GM23338 (cell line): ENCODE measurements around the gene FRAT1. TPM values are rescaled to one million over a fixed set of nuclear protein-coding genes. Genes with fewer than 3 reads are reported as not detected.

Source experiments
- ATAC-seq: fragments of 200-7000 bp; cut with Tn5 transposase; 3 replicates; pipeline ENCODE4 v1.9.1; 2020
- DNase-seq: peaks from one replicate; pipeline ENCODE4 v3.0.0-alpha.2; 2015; ENCODE audit warnings: low spot score
- H2AFZ ChIP-seq: fragments of 200-600 bp; sonication (generic); 2 replicates; pipeline ENCODE4 v1.8.0; 2016; ENCODE audit warnings: antibody characterized with exemption, mild to moderate bottlenecking, moderate library complexity
- H3F3A ChIP-seq: fragments of 200-600 bp; sonication (generic); replicated peaks from 2 replicates; pipeline ENCODE4 v1.8.0; 2017; ENCODE audit warnings: antibody characterized with exemption, mixed run types, low read depth
- H3K27ac ChIP-seq: fragments of 200-600 bp; sonication (generic); 2 replicates; pipeline ENCODE4 v1.6.1; 2016; ENCODE audit warnings: low read depth
- H3K27me3 ChIP-seq: fragments of 200-600 bp; sonication (generic); 2 replicates; pipeline ENCODE4 v1.8.0; 2016; ENCODE audit warnings: mild to moderate bottlenecking, mixed run types, moderate library complexity; ENCODE audit not compliant: insufficient read depth
- H3K36me3 ChIP-seq: fragments of 200-600 bp; sonication (generic); 2 replicates; pipeline ENCODE4 v1.8.0; 2016; ENCODE audit warnings: mild to moderate bottlenecking; ENCODE audit not compliant: insufficient read depth
- H3K4me1 ChIP-seq: fragments of 200-600 bp; sonication (generic); 2 replicates; pipeline ENCODE4 v1.8.0; 2016; ENCODE audit warnings: mild to moderate bottlenecking, moderate library complexity; ENCODE audit not compliant: insufficient read depth
- H3K4me2 ChIP-seq: fragments of 200-600 bp; sonication (generic); 2 replicates; pipeline ENCODE4 v1.7.1; 2017; ENCODE audit warnings: mixed run types
- H3K4me3 ChIP-seq: fragments of 200-600 bp; sonication (generic); 2 replicates; pipeline ENCODE4 v1.6.1; 2016; ENCODE audit warnings: mixed run types
- H3K79me2 ChIP-seq: fragments of 200-600 bp; sonication (generic); replicated peaks from 2 replicates; pipeline ENCODE4 v1.8.0; 2017; ENCODE audit warnings: mild to moderate bottlenecking; ENCODE audit not compliant: insufficient read depth
- H3K9me2 ChIP-seq: fragments of 200-600 bp; sonication (generic); 2 replicates; pipeline ENCODE4 v1.8.0; 2017; ENCODE audit not compliant: insufficient read depth
- H4K20me1 ChIP-seq: fragments of 200-600 bp; sonication (generic); replicated peaks from 2 replicates; pipeline ENCODE4 v1.8.0; 2017; ENCODE audit warnings: mild to moderate bottlenecking; ENCODE audit not compliant: insufficient read depth
- H3K27ac Mint-ChIP-seq: 2 replicates; pipeline ENCODE4 v1.8.0; 2020; ENCODE audit warnings: inconsistent platforms, mild to moderate bottlenecking, moderate library complexity, mixed read lengths
- H3K27me3 Mint-ChIP-seq: 3 replicates; pipeline ENCODE4 v1.8.0; 2022; ENCODE audit warnings: low read depth, mild to moderate bottlenecking, moderate library complexity, mixed read lengths, inconsistent platforms; ENCODE audit not compliant: insufficient read depth, poor library complexity
- H3K36me3 Mint-ChIP-seq: 3 replicates; pipeline ENCODE4 v1.8.0; 2021; ENCODE audit warnings: low read depth, mild to moderate bottlenecking, inconsistent platforms, moderate library complexity, mixed read lengths
- H3K4me1 Mint-ChIP-seq: 3 replicates; pipeline ENCODE4 v1.8.0; 2020; ENCODE audit warnings: mild to moderate bottlenecking, inconsistent platforms, mixed read lengths
- H3K4me3 Mint-ChIP-seq: 3 replicates; pipeline ENCODE4 v1.8.0; 2021; ENCODE audit warnings: moderate library complexity, mild to moderate bottlenecking, inconsistent platforms, mixed read lengths
- H3K9me3 Mint-ChIP-seq: 3 replicates; pipeline ENCODE4 v1.8.0; 2020; ENCODE audit warnings: moderate library complexity, mild to moderate bottlenecking, inconsistent platforms, mixed read lengths
- CREB1 ChIP-seq: fragments of 250-450 bp; sonication (Bioruptor Pico); IDR thresholded peaks from 2 replicates; pipeline ENCODE4 v1.5.0; 2020; ENCODE audit warnings: low read depth, mild to moderate bottlenecking, moderate library complexity
- EZH2 ChIP-seq: fragments of 200-600 bp; sonication (generic); IDR thresholded peaks from one replicate; pipeline ENCODE4 v1.8.0; 2017; ENCODE audit warnings: antibody characterized with exemption, mild to moderate bottlenecking, low read depth; ENCODE audit not compliant: unreplicated experiment
- EZH2phosphoT487 ChIP-seq: fragments of 200-600 bp; sonication (generic); IDR thresholded peaks from one replicate; pipeline ENCODE4 v1.8.1; 2018; ENCODE audit warnings: antibody characterized with exemption; ENCODE audit not compliant: unreplicated experiment
- JUNB ChIP-seq: IDR thresholded peaks from one replicate; pipeline ENCODE4 v1.6.1; 2016; ENCODE audit warnings: antibody characterized with exemption; ENCODE audit not compliant: unreplicated experiment
- NANOG ChIP-seq: IDR thresholded peaks from 2 replicates; pipeline ENCODE4 v1.6.1; 2016; ENCODE audit warnings: antibody characterized with exemption, borderline replicate concordance
- POLR2AphosphoS5 ChIP-seq: IDR thresholded peaks from 2 replicates; pipeline ENCODE4 v1.6.1; 2016; ENCODE audit warnings: antibody characterized with exemption, low read depth
- STAT1 ChIP-seq: IDR thresholded peaks from one replicate; pipeline ENCODE4 v1.6.1; 2016; ENCODE audit warnings: antibody characterized with exemption; ENCODE audit not compliant: unreplicated experiment
- polyA plus RNA-seq: library from polyadenylated mRNA; unstranded; fragments of >200 nt; fragmentation: Nextera tagmentation; extraction: Ambion mirVana; gene quantifications from 2 replicates; pipeline ENCODE4 v1.2.1, GENCODE V29; 2016
- total RNA-seq: library from RNA; depleted of rRNA; stranded (reverse); fragments of >200 nt; shearing (Covaris generic); gene quantifications from 2 replicates; pipeline ENCODE4 v1.2.3, GENCODE V29; 2014
- TF ChIP-seq, protein P1 (sequence below): fragments of 250-450 bp; sonication (Bioruptor Pico); IDR thresholded peaks from 2 replicates; pipeline ENCODE4 v1.5.0; 2020; ENCODE audit warnings: mild to moderate bottlenecking, moderate library complexity
- TF ChIP-seq, protein P2 (sequence below): IDR thresholded peaks from one replicate; pipeline ENCODE4 v1.6.1; 2018; ENCODE audit warnings: antibody characterized with exemption; ENCODE audit not compliant: unreplicated experiment
- TF ChIP-seq, protein P3 (sequence below), 2 experiments: fragments of 200-600 bp in 1 of 2; sonication (generic) in 1 of 2; conservative IDR thresholded peaks; 2 replicates each; pipeline versions ENCODE4 v1.5.1 to v1.6.1; 2016 to 2017; ENCODE audit warnings: antibody characterized with exemption in 2 of 2, low read depth in 2 of 2, mild to moderate bottlenecking in 2 of 2, moderate library complexity in 1 of 2

FRAT1 gene
- total and polyA plus RNA-seq, 2 experiments from 2014 or later, result 1.4 to 8.5 TPM

DNA sequence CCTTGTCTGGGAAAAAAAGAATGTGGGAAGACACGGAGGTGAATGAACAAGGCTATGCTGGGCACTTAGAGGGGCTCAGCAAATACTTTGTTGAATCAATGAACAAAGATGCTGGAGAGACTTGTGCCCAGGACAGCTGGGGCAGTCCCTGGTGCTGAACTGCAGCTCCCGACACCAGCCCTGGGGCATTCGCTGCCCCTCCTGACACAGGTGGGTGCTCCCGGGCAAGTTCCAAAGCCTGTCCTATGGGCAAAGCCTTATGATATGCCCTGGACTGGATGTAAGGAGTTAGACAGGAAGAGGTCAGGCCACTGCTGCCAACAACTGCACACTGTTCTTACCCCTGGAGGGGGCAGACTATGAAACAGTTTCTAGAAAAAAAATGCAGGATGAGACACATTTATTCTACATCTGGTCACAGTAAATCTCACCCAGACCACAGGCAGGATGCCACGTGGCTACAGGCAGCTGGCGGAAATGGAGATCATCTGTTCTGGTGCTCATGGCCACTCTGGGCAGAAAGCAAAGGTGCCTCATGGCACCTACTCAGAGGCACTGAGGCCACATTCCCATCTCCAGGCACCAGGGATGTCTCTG is 37.3 kb downstream of the FRAT1 start (continued):
- TF ChIP-seq, protein P1, sequence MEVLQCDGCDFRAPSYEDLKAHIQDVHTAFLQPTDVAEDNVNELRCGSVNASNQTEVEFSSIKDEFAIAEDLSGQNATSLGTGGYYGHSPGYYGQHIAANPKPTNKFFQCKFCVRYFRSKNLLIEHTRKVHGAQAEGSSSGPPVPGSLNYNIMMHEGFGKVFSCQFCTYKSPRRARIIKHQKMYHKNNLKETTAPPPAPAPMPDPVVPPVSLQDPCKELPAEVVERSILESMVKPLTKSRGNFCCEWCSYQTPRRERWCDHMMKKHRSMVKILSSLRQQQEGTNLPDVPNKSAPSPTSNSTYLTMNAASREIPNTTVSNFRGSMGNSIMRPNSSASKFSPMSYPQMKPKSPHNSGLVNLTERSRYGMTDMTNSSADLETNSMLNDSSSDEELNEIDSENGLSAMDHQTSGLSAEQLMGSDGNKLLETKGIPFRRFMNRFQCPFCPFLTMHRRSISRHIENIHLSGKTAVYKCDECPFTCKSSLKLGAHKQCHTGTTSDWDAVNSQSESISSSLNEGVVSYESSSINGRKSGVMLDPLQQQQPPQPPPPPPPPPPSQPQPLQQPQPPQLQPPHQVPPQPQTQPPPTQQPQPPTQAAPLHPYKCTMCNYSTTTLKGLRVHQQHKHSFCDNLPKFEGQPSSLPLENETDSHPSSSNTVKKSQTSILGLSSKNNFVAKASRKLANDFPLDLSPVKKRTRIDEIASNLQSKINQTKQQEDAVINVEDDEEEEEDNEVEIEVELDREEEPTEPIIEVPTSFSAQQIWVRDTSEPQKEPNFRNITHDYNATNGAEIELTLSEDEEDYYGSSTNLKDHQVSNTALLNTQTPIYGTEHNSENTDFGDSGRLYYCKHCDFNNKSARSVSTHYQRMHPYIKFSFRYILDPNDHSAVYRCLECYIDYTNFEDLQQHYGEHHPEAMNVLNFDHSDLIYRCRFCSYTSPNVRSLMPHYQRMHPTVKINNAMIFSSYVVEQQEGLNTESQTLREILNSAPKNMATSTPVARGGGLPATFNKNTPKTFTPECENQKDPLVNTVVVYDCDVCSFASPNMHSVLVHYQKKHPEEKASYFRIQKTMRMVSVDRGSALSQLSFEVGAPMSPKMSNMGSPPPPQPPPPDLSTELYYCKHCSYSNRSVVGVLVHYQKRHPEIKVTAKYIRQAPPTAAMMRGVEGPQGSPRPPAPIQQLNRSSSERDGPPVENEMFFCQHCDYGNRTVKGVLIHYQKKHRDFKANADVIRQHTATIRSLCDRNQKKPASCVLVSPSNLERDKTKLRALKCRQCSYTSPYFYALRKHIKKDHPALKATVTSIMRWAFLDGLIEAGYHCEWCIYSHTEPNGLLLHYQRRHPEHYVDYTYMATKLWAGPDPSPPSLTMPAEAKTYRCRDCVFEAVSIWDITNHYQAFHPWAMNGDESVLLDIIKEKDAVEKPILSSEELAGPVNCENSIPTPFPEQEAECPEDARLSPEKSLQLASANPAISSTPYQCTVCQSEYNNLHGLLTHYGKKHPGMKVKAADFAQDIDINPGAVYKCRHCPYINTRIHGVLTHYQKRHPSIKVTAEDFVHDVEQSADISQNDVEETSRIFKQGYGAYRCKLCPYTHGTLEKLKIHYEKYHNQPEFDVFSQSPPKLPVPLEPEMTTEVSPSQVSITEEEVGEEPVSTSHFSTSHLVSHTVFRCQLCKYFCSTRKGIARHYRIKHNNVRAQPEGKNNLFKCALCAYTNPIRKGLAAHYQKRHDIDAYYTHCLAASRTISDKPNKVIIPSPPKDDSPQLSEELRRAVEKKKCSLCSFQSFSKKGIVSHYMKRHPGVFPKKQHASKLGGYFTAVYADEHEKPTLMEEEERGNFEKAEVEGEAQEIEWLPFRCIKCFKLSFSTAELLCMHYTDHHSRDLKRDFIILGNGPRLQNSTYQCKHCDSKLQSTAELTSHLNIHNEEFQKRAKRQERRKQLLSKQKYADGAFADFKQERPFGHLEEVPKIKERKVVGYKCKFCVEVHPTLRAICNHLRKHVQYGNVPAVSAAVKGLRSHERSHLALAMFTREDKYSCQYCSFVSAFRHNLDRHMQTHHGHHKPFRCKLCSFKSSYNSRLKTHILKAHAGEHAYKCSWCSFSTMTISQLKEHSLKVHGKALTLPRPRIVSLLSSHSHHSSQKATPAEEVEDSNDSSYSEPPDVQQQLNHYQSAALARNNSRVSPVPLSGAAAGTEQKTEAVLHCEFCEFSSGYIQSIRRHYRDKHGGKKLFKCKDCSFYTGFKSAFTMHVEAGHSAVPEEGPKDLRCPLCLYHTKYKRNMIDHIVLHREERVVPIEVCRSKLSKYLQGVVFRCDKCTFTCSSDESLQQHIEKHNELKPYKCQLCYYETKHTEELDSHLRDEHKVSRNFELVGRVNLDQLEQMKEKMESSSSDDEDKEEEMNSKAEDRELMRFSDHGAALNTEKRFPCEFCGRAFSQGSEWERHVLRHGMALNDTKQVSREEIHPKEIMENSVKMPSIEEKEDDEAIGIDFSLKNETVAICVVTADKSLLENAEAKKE (CRISPR knock-in tag), result no peak
- TF ChIP-seq STAT1, result no peak

DNA sequence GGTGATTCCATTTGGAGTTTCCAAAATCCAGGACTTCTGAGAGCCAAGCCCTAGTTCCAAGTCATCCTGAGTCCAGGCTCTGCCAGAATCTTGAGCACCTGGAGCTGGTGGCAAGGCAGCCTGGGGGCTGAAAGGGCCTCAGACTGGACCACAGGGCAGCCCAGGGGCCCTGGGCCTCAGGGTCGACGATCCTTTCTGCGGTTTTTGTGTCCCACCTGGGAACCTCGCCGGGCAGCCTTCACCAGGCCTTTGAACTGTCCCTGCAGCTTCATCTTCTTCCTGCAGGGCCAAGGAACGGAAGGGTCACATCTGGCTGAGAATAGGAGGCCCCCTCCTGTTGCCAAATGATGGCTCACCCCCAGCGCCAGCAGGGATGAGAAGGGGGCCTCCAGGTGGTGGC is 37.8 kb downstream of the FRAT1 start:
- no peaks in the 10 kb centered on the region for H3K9me3 Mint-ChIP-seq
- DNase-seq, result no peak
- ATAC-seq, result no peak
- no peak for TF ChIP-seq JUNB
- TF ChIP-seq, protein P2, sequence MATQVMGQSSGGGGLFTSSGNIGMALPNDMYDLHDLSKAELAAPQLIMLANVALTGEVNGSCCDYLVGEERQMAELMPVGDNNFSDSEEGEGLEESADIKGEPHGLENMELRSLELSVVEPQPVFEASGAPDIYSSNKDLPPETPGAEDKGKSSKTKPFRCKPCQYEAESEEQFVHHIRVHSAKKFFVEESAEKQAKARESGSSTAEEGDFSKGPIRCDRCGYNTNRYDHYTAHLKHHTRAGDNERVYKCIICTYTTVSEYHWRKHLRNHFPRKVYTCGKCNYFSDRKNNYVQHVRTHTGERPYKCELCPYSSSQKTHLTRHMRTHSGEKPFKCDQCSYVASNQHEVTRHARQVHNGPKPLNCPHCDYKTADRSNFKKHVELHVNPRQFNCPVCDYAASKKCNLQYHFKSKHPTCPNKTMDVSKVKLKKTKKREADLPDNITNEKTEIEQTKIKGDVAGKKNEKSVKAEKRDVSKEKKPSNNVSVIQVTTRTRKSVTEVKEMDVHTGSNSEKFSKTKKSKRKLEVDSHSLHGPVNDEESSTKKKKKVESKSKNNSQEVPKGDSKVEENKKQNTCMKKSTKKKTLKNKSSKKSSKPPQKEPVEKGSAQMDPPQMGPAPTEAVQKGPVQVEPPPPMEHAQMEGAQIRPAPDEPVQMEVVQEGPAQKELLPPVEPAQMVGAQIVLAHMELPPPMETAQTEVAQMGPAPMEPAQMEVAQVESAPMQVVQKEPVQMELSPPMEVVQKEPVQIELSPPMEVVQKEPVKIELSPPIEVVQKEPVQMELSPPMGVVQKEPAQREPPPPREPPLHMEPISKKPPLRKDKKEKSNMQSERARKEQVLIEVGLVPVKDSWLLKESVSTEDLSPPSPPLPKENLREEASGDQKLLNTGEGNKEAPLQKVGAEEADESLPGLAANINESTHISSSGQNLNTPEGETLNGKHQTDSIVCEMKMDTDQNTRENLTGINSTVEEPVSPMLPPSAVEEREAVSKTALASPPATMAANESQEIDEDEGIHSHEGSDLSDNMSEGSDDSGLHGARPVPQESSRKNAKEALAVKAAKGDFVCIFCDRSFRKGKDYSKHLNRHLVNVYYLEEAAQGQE, result no peak
- TF ChIP-seq, protein P3, sequence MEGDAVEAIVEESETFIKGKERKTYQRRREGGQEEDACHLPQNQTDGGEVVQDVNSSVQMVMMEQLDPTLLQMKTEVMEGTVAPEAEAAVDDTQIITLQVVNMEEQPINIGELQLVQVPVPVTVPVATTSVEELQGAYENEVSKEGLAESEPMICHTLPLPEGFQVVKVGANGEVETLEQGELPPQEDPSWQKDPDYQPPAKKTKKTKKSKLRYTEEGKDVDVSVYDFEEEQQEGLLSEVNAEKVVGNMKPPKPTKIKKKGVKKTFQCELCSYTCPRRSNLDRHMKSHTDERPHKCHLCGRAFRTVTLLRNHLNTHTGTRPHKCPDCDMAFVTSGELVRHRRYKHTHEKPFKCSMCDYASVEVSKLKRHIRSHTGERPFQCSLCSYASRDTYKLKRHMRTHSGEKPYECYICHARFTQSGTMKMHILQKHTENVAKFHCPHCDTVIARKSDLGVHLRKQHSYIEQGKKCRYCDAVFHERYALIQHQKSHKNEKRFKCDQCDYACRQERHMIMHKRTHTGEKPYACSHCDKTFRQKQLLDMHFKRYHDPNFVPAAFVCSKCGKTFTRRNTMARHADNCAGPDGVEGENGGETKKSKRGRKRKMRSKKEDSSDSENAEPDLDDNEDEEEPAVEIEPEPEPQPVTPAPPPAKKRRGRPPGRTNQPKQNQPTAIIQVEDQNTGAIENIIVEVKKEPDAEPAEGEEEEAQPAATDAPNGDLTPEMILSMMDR (conservative IDR thresholded peaks at IDR 0.05; ENCODE audit: low read depth in 2 of 2), result no peak
- no peak for TF ChIP-seq STAT1
- no peak for TF ChIP-seq EZH2phosphoT487
- no peak for TF ChIP-seq POLR2AphosphoS5
- TF ChIP-seq EZH2, result no peak
- TF ChIP-seq NANOG, result no peak
- TF ChIP-seq CREB1 (CRISPR knock-in tag), result no peak

More for the DNA sequence above, 37.8 kb downstream of the FRAT1 start:
- H3F3A ChIP-seq, result peaks cover 10% of the 10 kb centered on the region
- H2AFZ ChIP-seq, result no peak overlapping the region
- H3K9me2 ChIP-seq, result no peaks in the 10 kb centered on the region
- H3K36me3 ChIP-seq, result peaks cover 11% of the 10 kb centered on the region; the same call in 1 of the 2 replicates
- H3K79me2 ChIP-seq, result no peaks in the 10 kb centered on the region
- H4K20me1 ChIP-seq, result no peaks in the 10 kb centered on the region; the same call in 1 of the 2 replicates
- H3K4me2 ChIP-seq, result no peak overlapping the region
- no peak overlapping the region for H3K4me3 Mint-ChIP-seq
- peaks cover 49% of the 10 kb centered on the region for H3K36me3 Mint-ChIP-seq
- H3K27me3 Mint-ChIP-seq, result peaks cover 10% of the 10 kb centered on the region
- no peak overlapping the region for H3K27ac Mint-ChIP-seq
- H3K4me1 Mint-ChIP-seq, result peaks cover 5% of the 10 kb centered on the region; the same call in 2 of the 3 replicates
- H3K4me3 ChIP-seq, result no peak overlapping the region
- H3K27ac ChIP-seq, result 0 out of 2 replicates have a peak overlapping the region, but pooled peaks have one; percentile 26
- H3K27me3 ChIP-seq, result no peaks in the 10 kb centered on the region
- 0 out of 2 replicates have a peak, but pooled peaks cover 2% of the 10 kb centered on the region for H3K4me1 ChIP-seq
